ENCODE measurements around the gene MUC13. TPM values are rescaled to one million over a fixed set of nuclear protein-coding genes. Genes with fewer than 3 reads are reported as not detected.

Gene MUC13
- polyA plus RNA-seq, 1 donor from 2014 or later = not detected

GRCh38 chr3:124876401-124876878, 58.1 kb downstream of the MUC13 start:
- Histone ChIP-seq H4K20me1 (ENCODE audit: insufficient read depth) (no peaks in the 10 kb centered on the region), H2AFZ (ENCODE audit: low read depth, low read length) (no peak overlapping the region), H3K36me3 (ENCODE audit: insufficient read depth, low read length) (no peaks in the 10 kb centered on the region), H3K4me2 (ENCODE audit: low read length) (no peak overlapping the region), H3K27me3 (ENCODE audit: insufficient read depth, low read depth, low read length) (no peaks in the 10 kb centered on the region), H3K9ac (ENCODE audit: low read length) (no peak overlapping the region), H3F3A (ENCODE audit: insufficient read depth, low read length, poor library complexity, severe bottlenecking) (no peaks in the 10 kb centered on the region), H3K79me2 (replicated peaks; ENCODE audit: insufficient read depth, low read length) (no peaks in the 10 kb centered on the region), H3K9me3 (ENCODE audit: low read length) (no peaks in the 10 kb centered on the region), H3K9me2 (ENCODE audit: insufficient read depth, low read length) (no peaks in the 10 kb centered on the region), H3K4me3 (ENCODE audit: low read length) (no peak overlapping the region), H3K27ac (ENCODE audit: low read length) (no peak overlapping the region)
- no peak for TF ChIP-seq EZH2 (IDR thresholded peaks at IDR 0.05; ENCODE audit: borderline replicate concordance, insufficient read depth, low read length, poor library complexity, severe bottlenecking)
- TF ChIP-seq RAD21 (conservative IDR thresholded peaks at IDR 0.05) = no peak
- TF ChIP-seq MXI1 (conservative IDR thresholded peaks at IDR 0.05; ENCODE audit: poor library complexity, severe bottlenecking) = no peak
- TF ChIP-seq TAF1 (IDR thresholded peaks at IDR 0.05; ENCODE audit: low read depth) = no peak
- no peak for TF ChIP-seq CTCF (IDR thresholded peaks at IDR 0.05; ENCODE audit: poor library complexity, severe bottlenecking)
- TF ChIP-seq EP300 (conservative IDR thresholded peaks at IDR 0.05; ENCODE audit: poor library complexity, severe bottlenecking) = no peak
- TF ChIP-seq REST (IDR thresholded peaks at IDR 0.05; ENCODE audit: borderline replicate concordance) = no peak
- TF ChIP-seq POLR2AphosphoS5 (IDR thresholded peaks at IDR 0.05) = no peak
- no peak for TF ChIP-seq SMC3 (conservative IDR thresholded peaks at IDR 0.05; ENCODE audit: poor library complexity)

- Histone ChIP-seq H3K9me3 (ENCODE audit: low read length) (no peaks in the 10 kb centered on the region), H2AFZ (ENCODE audit: low read depth, low read length) (no peak overlapping the region), H3K9ac (ENCODE audit: low read length) (no peak overlapping the region), H3K27me3 (ENCODE audit: insufficient read depth, low read depth, low read length) (no peaks in the 10 kb centered on the region), H3K27ac (ENCODE audit: low read length) (no peak overlapping the region), H3K9me2 (ENCODE audit: insufficient read depth, low read length) (no peaks in the 10 kb centered on the region), H3K79me2 (replicated peaks; ENCODE audit: insufficient read depth, low read length) (no peaks in the 10 kb centered on the region), H3K4me2 (ENCODE audit: low read length) (no peak overlapping the region), H4K20me1 (ENCODE audit: insufficient read depth) (no peaks in the 10 kb centered on the region), H3K36me3 (ENCODE audit: insufficient read depth, low read length) (no peaks in the 10 kb centered on the region), H3K4me3 (ENCODE audit: low read length) (no peak overlapping the region), H3F3A (ENCODE audit: insufficient read depth, low read length, poor library complexity, severe bottlenecking) (no peaks in the 10 kb centered on the region)
- TF ChIP-seq EZH2 (IDR thresholded peaks at IDR 0.05; ENCODE audit: borderline replicate concordance, insufficient read depth, low read length, poor library complexity, severe bottlenecking) (no peak), MXI1 (conservative IDR thresholded peaks at IDR 0.05; ENCODE audit: poor library complexity, severe bottlenecking) (no peak), REST (IDR thresholded peaks at IDR 0.05; ENCODE audit: borderline replicate concordance) (no peak), SMC3 (conservative IDR thresholded peaks at IDR 0.05; ENCODE audit: poor library complexity) (no peak), RAD21 (conservative IDR thresholded peaks at IDR 0.05) (no peak), TAF1 (IDR thresholded peaks at IDR 0.05; ENCODE audit: low read depth) (no peak), EP300 (conservative IDR thresholded peaks at IDR 0.05; ENCODE audit: poor library complexity, severe bottlenecking) (no peak), POLR2AphosphoS5 (IDR thresholded peaks at IDR 0.05) (no peak), CTCF (IDR thresholded peaks at IDR 0.05; ENCODE audit: poor library complexity, severe bottlenecking) (no peak)
Measured at GRCh38 chr3:124873226-124873625, 61.3 kb downstream of the MUC13 start.

Data from neural cell (in vitro differentiated cells).